ENCODE results near the gene FOXJ3. TPM values are rescaled to one million over a fixed set of nuclear protein-coding genes. Genes with fewer than 3 reads are reported as not detected.

Gene FOXJ3
- total and polyA plus RNA-seq, 2 experiments from 2014 or later, result 16.3 to 23.6 TPM

DNA sequence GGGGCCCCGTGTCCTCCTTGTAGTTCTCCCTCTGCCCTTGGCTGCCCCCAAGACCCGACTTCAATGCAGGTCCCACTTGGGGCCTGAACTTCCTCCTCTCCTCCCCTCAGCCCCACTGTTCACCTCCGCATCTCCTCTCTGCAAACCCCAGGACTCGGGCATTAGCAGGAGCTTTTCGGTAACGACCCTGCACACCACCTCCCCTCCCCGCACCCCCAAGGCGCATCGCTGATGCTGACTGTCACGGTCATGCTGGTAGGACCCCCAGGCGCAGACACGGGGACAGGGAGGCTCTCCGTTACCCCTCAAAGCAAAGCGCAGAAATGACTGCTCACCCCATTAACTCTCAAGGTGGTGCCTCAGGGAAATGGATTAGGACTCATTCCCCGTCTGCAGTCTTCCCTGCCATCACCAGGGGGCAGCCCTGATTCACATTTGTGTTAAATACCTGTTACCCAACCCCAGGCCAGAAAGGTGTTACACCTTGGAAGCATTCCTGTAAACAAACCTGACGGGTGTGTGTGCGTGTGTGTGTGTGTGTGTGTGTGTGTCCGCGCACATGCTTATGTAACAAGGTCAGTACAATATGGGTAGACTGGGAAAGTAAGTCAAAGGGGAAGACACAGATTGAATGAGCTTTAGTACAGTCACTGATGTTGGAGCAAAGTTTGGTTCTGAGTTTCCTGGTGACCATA, 188.3 kb downstream of the FOXJ3 start:
- peak; percentile 69 for DNase-seq
- Histone ChIP-seq H3K36me3 (ENCODE audit: low read depth) (no peaks in the 10 kb centered on the region), H3K9ac (no peak overlapping the region), H3K9me3 (ENCODE audit: low read depth) (no peaks in the 10 kb centered on the region), H3K4me3 (no peak overlapping the region), H4K20me1 (ENCODE audit: insufficient read depth) (no peaks in the 10 kb centered on the region), H3K9me2 (ENCODE audit: insufficient read depth) (no peaks in the 10 kb centered on the region), H3F3A (ENCODE audit: insufficient read depth) (no peaks in the 10 kb centered on the region), H3K27ac (no peak overlapping the region), H3K27me3 (replicated peaks; ENCODE audit: insufficient read depth) (peaks cover 52% of the 10 kb centered on the region), H2AFZ (no peak overlapping the region), H3K4me2 (ENCODE audit: unreplicated experiment) (no peak overlapping the region), H3K4me1 (ENCODE audit: insufficient read depth) (no peaks in the 10 kb centered on the region), H3K79me2 (ENCODE audit: insufficient read depth) (no peaks in the 10 kb centered on the region)
- TF ChIP-seq EZH2 (IDR thresholded peaks at IDR 0.05; ENCODE audit: insufficient read depth, poor library complexity, severe bottlenecking) (no peak), EZH2phosphoT487 (IDR thresholded peaks at IDR 0.05; ENCODE audit: insufficient read depth, low read depth) (no peak)
- in situ Hi-C loops (cut with MboI), result loop anchor here (25.0 kb wide), 1 partner anchor 584 kb away; no protein-coding TSS in a partner anchor
- 24 to 25% methylated on average over 19 of the region's 19 CpGs for WGBS, 2 experiments (ENCODE audit: low coverage in 1 of 2, low lambda C conversion rate in 2 of 2, missing lambda C conversion rate in 2 of 2)

DNA sequence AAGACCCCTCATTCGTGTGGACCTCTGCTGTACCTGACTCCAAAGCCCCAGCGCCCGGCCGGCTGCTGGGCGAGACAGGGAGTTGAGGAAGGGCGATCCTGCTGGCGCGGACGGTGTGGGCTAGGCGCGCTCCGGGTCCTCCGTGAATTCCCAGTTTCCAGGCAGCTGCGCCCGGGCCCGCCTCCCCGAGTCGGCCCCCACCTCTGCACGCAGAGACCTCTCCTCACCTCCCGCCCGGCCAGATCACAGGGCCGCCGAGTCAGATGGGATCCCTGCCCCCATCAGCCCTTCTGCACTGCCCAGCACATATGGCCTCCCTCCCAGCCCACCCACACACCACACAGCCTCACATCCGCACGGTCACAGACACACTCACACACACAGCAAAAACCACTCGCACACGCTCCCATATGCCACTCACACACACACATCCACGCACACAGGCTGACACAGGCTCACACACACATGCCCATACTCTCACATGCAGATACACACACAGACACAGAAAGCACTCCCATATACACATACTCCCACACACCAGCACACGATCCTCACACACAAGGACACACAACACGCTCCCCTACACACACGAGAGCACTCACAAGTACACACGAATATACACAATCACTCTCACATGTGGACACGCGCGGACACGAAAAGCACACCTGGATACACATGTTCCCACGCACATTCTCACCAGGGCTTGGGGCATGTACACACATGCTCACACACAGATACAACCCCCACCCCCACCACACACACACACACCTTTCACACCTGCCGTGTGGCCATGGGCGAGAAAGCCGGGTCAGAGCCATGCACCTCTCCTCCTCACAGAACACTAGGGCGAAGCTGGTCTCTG, 189.0 kb downstream of the FOXJ3 start:
- Histone ChIP-seq H3K9me2 (ENCODE audit: insufficient read depth) (no peaks in the 10 kb centered on the region), H3K9ac (no peak overlapping the region), H3K36me3 (ENCODE audit: low read depth) (no peaks in the 10 kb centered on the region), H3F3A (ENCODE audit: insufficient read depth) (no peaks in the 10 kb centered on the region), H3K4me2 (ENCODE audit: unreplicated experiment) (no peak overlapping the region), H3K4me1 (ENCODE audit: insufficient read depth) (no peaks in the 10 kb centered on the region), H4K20me1 (ENCODE audit: insufficient read depth) (no peaks in the 10 kb centered on the region), H3K9me3 (ENCODE audit: low read depth) (no peaks in the 10 kb centered on the region), H3K27ac (no peak overlapping the region), H3K27me3 (replicated peaks; ENCODE audit: insufficient read depth) (peaks cover 52% of the 10 kb centered on the region), H3K79me2 (ENCODE audit: insufficient read depth) (no peaks in the 10 kb centered on the region), H3K4me3 (no peak overlapping the region), H2AFZ (no peak overlapping the region)
- WGBS, 2 experiments (ENCODE audit: low coverage in 1 of 2, low lambda C conversion rate in 2 of 2, missing lambda C conversion rate in 2 of 2), result 27 to 28% methylated on average over 28 to 38 of the region's 41 CpGs
- DNase-seq, result peak; percentile 23
- TF ChIP-seq EZH2phosphoT487 (IDR thresholded peaks at IDR 0.05; ENCODE audit: insufficient read depth, low read depth), result no peak
- TF ChIP-seq EZH2 (IDR thresholded peaks at IDR 0.05; ENCODE audit: insufficient read depth, poor library complexity, severe bottlenecking), result no peak
- in situ Hi-C loops (cut with MboI), result loop anchor here (25.0 kb wide), 1 partner anchor 584 kb away; no protein-coding TSS in a partner anchor

DNA sequence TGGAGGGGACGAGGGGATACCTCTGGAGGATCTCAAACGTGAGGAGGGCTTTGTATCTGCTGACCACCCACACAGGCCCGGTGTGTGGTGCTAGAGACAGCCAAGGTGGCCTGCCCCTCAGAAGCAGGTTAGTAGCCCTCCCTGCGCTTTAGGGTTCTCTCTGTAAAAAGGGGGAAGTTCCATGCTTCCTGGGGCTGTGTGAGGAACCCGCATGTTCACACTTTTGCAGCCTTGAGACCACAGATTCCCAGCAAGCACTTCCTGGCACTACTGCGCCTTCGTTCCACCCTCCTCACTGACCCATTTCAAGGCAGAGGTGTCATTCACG, 189.7 kb downstream of the FOXJ3 start:
- Histone ChIP-seq H3K36me3 (ENCODE audit: low read depth) (no peaks in the 10 kb centered on the region), H3K4me2 (ENCODE audit: unreplicated experiment) (no peak overlapping the region), H3K9me2 (ENCODE audit: insufficient read depth) (no peaks in the 10 kb centered on the region), H3K4me1 (ENCODE audit: insufficient read depth) (no peaks in the 10 kb centered on the region), H3K4me3 (no peak overlapping the region), H3K27me3 (replicated peaks; ENCODE audit: insufficient read depth) (peaks cover 52% of the 10 kb centered on the region), H3K9ac (no peak overlapping the region), H3K27ac (no peak overlapping the region), H2AFZ (no peak overlapping the region), H3K9me3 (ENCODE audit: low read depth) (no peaks in the 10 kb centered on the region), H4K20me1 (ENCODE audit: insufficient read depth) (no peaks in the 10 kb centered on the region), H3K79me2 (ENCODE audit: insufficient read depth) (no peaks in the 10 kb centered on the region), H3F3A (ENCODE audit: insufficient read depth) (no peaks in the 10 kb centered on the region)
- DNase-seq, result no peak
- in situ Hi-C loops (cut with MboI), result loop anchor here (25.0 kb wide), 1 partner anchor 583 kb away; no protein-coding TSS in a partner anchor
- TF ChIP-seq EZH2 (IDR thresholded peaks at IDR 0.05; ENCODE audit: insufficient read depth, poor library complexity, severe bottlenecking), result no peak
- no peak for TF ChIP-seq EZH2phosphoT487 (IDR thresholded peaks at IDR 0.05; ENCODE audit: insufficient read depth, low read depth)
- 57 to 61% methylated on average over 8 of the region's 8 CpGs for WGBS, 2 experiments (ENCODE audit: low coverage in 1 of 2, low lambda C conversion rate in 2 of 2, missing lambda C conversion rate in 2 of 2)

GRCh38 chr1:42144711-42145388, 190.2 kb downstream of the FOXJ3 start:
- Histone ChIP-seq H3K9ac (no peak overlapping the region), H3K27ac (no peak overlapping the region), H3K9me3 (ENCODE audit: low read depth) (no peaks in the 10 kb centered on the region), H3K4me3 (no peak overlapping the region), H3K4me1 (ENCODE audit: insufficient read depth) (no peaks in the 10 kb centered on the region), H3K79me2 (ENCODE audit: insufficient read depth) (no peaks in the 10 kb centered on the region), H3K27me3 (replicated peaks; ENCODE audit: insufficient read depth) (peaks cover 49% of the 10 kb centered on the region), H3K36me3 (ENCODE audit: low read depth) (no peaks in the 10 kb centered on the region), H4K20me1 (ENCODE audit: insufficient read depth) (no peaks in the 10 kb centered on the region), H3F3A (ENCODE audit: insufficient read depth) (no peaks in the 10 kb centered on the region), H3K4me2 (ENCODE audit: unreplicated experiment) (no peak overlapping the region), H2AFZ (no peak overlapping the region), H3K9me2 (ENCODE audit: insufficient read depth) (no peaks in the 10 kb centered on the region)
- no peak for DNase-seq
- no peak for TF ChIP-seq EZH2 (IDR thresholded peaks at IDR 0.05; ENCODE audit: insufficient read depth, poor library complexity, severe bottlenecking)
- TF ChIP-seq EZH2phosphoT487 (IDR thresholded peaks at IDR 0.05; ENCODE audit: insufficient read depth, low read depth), result no peak
- in situ Hi-C loops (cut with MboI), result loop anchor here (25.0 kb wide), 1 partner anchor 583 kb away; no protein-coding TSS in a partner anchor
- 77 to 80% methylated on average over 12 of the region's 12 CpGs for WGBS, 2 experiments (ENCODE audit: low coverage in 1 of 2, low lambda C conversion rate in 2 of 2, missing lambda C conversion rate in 2 of 2)

Data from GM23248 (cell line).